Activated T-cell treated with anti-CD3 and anti-CD28 coated beads for 24 hours (primary cell): ENCODE results near the gene PMF1.

Source experiments
- DNase-seq: peaks from one replicate; pipeline ENCODE4 v3.0.0-alpha.2; 2020; ENCODE audit warnings: low read depth

PMF1 gene

GRCh38 chr1:156266051-156266450 lies 53.2 kb downstream of the PMF1 start:
- DNase-seq = no peak

DNA sequence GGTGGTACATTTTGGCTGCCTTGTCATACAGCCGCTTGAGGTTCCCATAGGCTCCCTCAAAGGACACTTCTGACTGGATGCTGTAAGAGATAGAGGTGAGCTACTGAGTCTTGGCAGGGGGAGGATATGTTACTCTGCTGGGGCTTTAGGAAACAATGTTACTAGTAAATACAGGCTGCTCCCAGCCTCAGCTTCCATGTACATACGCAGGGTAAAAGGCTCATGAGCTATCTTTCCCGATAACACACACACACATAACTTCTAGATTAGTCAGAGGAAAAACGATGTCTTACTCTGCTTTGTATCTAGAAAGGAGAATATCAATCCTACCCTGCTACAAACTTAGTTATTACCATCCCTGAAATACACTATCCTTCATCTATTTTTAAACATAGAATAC lies 55.5 kb downstream of the PMF1 start:
- DNase-seq = no peak

DNA sequence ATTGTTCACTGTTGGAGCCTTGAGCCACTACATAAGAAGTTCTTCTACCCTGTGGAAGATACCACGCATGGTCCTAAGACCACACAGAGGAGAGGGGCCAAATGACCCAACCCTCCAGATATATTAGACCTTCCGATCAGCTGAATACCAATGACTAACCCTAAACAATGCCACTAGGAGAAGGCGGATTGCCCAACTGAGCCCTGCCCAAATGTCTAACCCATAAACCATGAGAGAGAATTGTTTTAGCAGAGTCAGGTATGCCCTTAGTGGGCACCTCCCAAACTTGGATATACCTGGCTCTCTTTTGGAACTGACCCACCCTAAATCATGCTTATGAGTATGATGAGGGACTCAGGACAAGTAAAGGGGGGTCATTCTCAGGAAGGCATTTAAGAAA lies 57.5 kb downstream of the PMF1 start:
- no peak for DNase-seq

GRCh38 chr1:156276532-156276931 lies 63.7 kb downstream of the PMF1 start:
- DNase-seq = no peak

DNA sequence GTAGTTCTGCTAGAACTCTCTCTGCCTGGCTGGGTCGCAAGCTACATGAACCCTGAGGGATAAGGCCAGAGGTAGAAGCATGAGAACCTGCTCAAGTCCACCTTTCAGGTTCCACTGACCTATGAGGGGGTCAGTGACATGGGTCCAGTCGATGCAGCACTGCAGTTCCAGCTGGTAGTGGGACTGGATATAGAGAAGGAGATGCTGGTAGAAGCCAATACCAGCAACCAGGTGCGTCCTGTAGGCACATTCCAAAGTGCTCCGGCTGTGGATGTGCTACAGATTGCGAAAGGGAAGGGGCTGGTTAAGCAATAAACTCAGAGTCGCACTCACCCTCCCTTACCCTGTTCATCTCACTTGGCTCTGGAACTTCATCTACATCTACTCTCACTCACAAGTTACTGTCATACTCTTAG lies 64.2 kb downstream of the PMF1 start:
- DNase-seq = no peak

- no peak for DNase-seq
Observed at GRCh38 chr1:156279837-156280236, 67.0 kb downstream of the PMF1 start.

- DNase-seq = peak; percentile 26
Observed at GRCh38 chr1:156281281-156281680, 68.5 kb downstream of the PMF1 start.

- DNase-seq = peak; percentile 20
Observed at GRCh38 chr1:156281693-156282478, 69.1 kb downstream of the PMF1 start.

DNA sequence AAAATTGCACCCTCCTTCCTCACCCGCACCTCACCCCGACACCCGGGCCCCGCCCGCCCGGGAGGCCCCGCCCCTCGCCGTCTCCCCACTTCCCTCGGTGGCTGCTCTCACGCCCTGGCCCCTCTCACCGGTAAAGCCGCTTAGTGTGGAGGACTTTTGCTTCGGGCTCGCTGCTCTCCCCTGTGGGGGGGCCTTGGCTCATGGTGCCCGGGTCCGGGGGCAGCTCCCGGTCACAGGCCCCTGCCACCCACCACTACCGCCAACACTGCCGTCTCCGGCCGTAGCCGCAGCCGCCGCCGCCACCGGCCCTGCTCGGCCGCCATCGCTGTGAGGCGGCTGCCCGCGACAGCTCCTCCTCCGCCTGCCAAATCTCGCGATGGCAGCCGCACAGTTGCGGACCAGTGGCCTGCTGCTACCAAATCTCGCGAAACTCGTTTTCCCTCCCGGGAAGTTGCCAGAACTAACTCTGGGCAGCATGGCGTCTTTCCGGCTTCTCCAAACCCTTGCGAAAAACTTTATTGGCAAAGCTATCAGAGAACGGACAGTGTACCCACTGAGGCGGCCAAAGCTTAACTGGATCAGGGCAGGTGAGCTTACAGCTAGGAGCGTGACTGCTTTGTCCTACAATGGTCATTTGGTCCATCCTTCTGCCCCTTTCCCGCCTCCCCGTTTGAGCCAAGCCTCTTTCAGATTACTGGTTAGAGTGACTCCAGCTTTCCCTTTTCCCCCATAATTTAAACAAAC lies 69.8 kb downstream of the PMF1 start, which contains the start of gene SMG5:
TSS of gene SMG5 (minus strand) at position 347 of the 744 bp plus-strand sequence. CDS start at position 202, 145 bp downstream.
- DNase-seq = peak; percentile 92

DNA sequence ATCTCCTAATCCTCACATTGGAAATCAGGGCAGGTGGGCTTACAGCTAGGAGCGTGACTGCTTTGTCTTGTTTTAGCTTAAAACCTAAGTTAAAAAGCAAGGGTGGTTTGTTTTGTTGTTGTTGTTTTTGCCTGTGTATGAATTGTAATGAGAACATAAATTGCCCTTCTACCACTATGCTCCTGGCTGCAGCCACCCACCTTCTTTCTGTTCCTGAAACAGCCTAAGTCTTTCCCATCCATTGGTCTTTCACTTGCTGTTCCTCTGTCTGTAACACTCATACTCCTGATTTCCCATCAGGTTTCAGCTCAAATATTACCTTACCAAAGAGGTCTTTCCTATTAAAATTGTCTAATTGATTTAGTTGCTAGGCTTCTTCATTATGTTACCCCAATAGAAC lies 70.7 kb downstream of the PMF1 start:
- no peak for DNase-seq

DNA sequence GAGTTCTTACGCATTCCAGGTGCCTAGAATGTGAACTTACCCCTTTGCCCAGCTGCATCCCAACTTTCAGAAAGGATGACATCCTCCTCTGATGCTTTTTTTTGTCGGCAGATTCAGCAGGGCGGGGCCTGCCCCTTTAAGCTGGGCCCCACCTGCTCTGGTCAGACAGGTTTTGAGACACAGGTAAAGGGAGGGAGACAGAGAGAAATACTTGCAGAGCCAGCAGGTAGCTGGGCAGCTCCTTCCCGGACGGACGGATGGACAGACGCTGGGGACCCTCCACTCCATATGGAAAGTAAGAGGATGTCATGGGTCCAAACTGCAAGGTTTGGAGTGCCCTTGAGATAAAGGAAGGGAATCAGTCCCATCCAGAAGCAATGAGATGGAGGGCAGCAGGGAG lies 71.3 kb downstream of the PMF1 start, which contains the start of gene TMEM79:
TSS of gene TMEM79 (plus strand) at position 214 of the 400 bp plus-strand sequence. CDS start 902 bp downstream, outside the sequence.
- no peak for DNase-seq

DNA sequence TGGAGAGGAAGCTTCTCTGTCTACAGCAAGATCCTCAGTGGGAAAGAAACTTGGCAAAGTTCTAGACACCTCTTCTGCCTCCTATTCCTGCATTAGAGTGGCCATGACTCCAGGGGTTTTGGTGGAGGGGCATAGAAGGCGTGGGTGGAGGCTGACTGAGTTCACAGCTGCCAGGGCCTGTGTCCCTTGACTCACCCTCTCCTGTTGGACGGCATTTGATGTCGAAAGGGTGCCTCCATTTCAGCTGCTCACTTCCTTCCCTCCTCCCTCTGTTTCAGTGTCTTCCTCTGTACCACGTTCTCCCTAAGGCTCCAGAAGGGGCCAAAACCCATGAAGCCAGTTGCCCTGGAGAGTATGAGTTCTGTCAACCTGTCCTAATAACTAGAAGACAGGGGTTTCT lies 72.0 kb downstream of the PMF1 start:
- DNase-seq = no peak

DNA sequence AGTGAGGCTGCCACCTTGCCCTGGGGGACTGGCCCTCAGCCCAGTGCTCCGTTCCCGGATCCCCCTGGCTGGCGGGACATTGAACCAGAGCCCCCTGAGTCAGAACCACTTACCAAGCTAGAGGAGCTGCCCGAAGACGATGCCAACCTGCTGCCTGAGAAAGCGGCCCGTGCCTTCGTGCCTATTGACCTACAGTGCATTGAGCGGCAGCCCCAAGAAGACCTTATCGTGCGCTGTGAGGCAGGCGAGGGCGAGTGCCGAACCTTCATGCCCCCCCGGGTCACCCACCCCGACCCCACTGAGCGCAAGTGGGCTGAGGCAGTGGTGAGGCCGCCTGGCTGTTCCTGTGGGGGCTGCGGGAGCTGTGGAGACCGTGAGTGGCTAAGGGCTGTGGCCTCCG lies 72.6 kb downstream of the PMF1 start:
- no peak for DNase-seq

DNA sequence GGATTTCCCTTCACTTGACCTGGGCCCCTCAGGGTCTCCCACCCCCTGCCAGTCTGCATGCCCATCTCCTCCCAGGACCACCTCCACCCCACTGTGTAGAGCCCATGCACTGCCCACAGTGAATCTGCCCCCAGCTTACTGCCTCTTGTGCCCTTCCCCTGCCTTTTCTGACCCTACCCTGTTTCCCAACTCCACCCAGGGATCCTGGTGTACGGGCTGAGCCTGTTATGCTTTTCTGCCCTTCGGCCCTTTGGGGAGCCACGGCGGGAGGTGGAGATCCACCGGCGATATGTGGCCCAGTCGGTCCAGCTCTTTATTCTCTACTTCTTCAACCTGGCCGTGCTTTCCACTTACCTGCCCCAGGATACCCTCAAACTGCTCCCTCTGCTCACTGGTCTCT lies 73.3 kb downstream of the PMF1 start:
- DNase-seq = no peak
